RWPE1 (cell line): Measurements from ENCODE around the gene BRAF.
"Not testable (repeated sequence)": the region's sequence is repeated elsewhere in the genome, so short reads cannot be mapped to it uniquely, and the experiment has no call there.

Experiments
- CTCF ChIA-PET: fragments of 350-600 bp; sonication (Branson Sonifier 250); formaldehyde crosslinking; extraction: SDS; loops from one replicate; lab custom pipeline; 2021; lab: Yijun Ruan, JAX
- POLR2A ChIA-PET: fragments of 400-600 bp; formaldehyde crosslinking; extraction: SDS; loops from one replicate; lab custom pipeline; 2020; ENCODE audit warnings: antibody characterized with exemption; ENCODE audit not compliant: low non-redundant PET; lab: Yijun Ruan, JAX
- DNase-seq: peaks from one replicate; pipeline ENCODE4 v3.0.0; 2012; ENCODE audit warnings: low spot score
- H3K27ac ChIP-seq: fragments of 450-650 bp; 2 replicates; pipeline ENCODE4 v1.5.1; 2017
- CTCF ChIP-seq: fragments of 450-650 bp; conservative IDR thresholded peaks from 2 replicates; pipeline ENCODE4 v1.5.1; 2017; ENCODE audit warnings: low read depth, mild to moderate bottlenecking

The BRAF gene

GRCh38 chr7:140678081-140678815 is 246.5 kb downstream of the BRAF start:
- DNase-seq: no peak
- no peak for TF ChIP-seq CTCF
- ChIA-PET POLR2A (no interaction called here), CTCF (no interaction called here)
- no peak overlapping the region for H3K27ac ChIP-seq

DNA sequence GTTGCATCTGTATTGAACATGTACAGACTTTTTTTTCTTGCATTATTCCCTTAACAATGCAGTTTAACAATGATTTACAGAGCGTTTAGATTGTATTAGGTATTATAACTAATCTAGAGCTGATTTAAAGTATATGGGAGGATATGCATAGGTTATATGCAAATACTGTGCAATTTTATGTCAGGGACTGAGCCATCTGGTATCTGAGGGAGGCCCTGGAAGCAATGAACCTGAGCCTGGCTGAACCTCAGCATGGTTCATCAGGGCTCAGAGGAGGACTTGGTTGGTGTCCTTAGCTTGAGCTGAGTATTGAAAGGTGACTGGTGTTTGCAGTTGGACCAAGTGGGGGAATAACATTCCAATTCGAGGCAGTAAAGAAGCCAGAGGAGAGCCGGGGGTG is 247.2 kb downstream of the BRAF start:
- no peak overlapping the region for H3K27ac ChIP-seq
- ChIA-PET POLR2A (no interaction called here), CTCF (no interaction called here)
- DNase-seq: no peak
- no peak for TF ChIP-seq CTCF

DNA sequence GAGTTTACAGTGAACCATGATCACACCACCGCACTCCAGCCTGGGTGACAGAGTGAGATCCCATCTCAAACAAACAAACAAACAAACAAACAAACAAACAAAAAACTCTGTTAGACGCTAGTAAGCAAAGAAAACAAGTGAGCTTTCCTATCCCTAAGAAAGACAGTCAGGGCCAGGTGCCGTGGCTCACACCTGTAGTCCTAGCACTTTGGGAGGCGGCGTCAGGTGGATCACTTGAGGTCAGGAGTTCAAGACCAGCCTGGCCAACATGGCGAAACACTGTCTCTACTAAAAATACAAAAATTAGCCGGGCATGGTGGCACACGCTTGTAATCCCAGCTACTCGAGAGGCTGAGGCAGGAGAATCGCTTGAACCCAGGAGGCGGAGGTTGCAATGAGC is 247.8 kb downstream of the BRAF start:
- DNase-seq, POLR2A ChIA-PET, H3K27ac ChIP-seq: not testable (repeated sequence)
- CTCF ChIA-PET: interaction anchor here (0.7 kb wide), 1 partner anchor 693 kb away, joined by 5 read pairs; no protein-coding TSS in a partner anchor

DNA sequence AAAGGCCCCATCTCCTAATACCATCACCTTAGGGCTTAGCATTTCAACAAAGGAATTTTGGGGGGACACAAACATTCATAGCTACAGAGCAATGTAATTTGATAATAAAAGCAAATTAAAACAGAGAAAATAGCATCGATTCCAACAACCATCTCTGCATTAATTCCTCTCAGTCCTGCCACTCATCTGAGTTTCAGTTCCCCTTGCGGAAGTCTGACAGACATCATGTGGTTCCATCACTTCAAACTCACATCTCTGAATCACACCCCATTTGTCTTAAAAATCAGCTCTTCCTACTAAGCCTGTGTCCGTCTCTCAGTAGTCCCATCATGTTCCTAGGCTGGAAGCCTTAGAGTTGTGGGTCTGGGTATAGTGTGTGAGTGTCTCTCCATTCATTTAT is 248.4 kb downstream of the BRAF start:
- CTCF ChIA-PET: interaction anchor here (0.6 to 0.7 kb wide), 2 partner anchors 201 to 693 kb away, joined by 3 to 5 read pairs; no protein-coding TSS in a partner anchor
- no peak for DNase-seq

DNA sequence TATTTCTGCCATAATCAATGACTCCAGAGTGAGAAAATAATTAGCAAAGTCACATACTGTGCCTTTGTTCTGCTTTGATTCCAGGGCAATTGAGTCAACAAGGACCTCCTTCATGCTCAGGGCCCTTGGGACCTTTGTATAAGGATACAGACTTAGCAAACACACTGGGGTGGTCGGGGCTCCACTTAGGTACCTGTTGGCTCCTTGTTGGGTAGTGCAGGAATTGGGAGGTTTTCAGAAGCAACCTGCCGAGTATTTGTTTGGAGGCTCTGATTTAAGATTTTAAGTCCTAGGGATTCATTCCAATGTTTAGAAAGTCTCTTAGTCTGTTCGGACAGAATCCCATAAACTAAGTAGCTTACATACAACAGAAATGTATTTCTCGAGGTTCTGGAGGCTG is 249.0 kb downstream of the BRAF start:
- TF ChIP-seq CTCF: no peak
- POLR2A ChIA-PET: no interaction called here
- no peak for DNase-seq
- CTCF ChIA-PET: interaction anchor here (0.6 kb wide), 1 partner anchor 201 kb away, joined by 3 read pairs; no protein-coding TSS in a partner anchor
- H3K27ac ChIP-seq: no peak overlapping the region

More for the DNA sequence above, 248.4 kb downstream of the BRAF start:
- no peak for TF ChIP-seq CTCF
- H3K27ac ChIP-seq: no peak overlapping the region
- POLR2A ChIA-PET: no interaction called here

DNA sequence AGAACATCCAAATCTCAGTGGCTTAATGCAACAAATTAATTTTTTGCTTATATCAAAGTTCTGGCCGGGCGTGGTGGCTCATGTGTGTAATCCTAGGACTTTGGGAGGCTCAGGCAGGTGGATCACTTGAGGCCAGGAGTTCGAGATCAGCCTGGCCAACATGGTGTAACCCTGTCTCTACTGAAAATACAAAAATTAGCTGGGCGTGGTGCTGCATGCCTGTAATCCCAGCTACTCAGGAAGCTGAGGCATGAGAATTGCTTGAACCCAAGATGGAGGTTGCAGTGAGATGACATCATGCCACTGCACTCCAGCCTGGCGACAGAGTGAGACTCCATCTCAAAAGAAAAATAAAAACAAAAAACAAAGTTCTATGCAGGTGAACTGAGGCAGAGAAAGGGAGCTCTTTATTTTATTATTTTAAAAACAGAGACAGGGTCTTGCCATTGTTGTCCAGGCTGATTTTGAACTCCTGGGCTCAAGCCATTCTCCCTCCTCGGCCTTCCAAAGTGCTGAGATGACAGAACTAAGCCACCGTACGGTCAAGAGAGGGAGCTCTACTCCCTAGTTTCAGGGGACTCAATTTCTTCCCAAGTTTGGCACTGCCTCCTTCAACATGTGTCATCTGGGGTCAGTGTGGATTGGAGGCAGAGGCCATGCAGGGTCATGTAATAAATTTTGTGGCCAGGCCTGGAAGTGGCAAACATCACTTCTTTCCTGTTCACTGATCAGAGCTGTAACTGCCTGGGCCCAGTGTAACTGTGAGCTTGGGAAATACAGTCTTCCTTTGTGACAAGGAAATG is 249.6 kb downstream of the BRAF start:
- TF ChIP-seq CTCF: no peak; the same call in 1 of the 2 replicates
- no peak for DNase-seq
- H3K27ac ChIP-seq: no peak overlapping the region
- ChIA-PET CTCF (interaction anchor here (0.6 kb wide), 2 partner anchors 43 to 1784 kb away, joined by 3 read pairs; no protein-coding TSS in a partner anchor), POLR2A (no interaction called here)
